Stimulated activated CD8-positive, alpha-beta memory T cell treated with anti-CD3 and anti-CD28 coated beads, Interleukin-15, amount 100 ng/mL, for 1 hour (primary cell): Measurements from ENCODE around the gene DGKE.

ENCODE experiments used
- DNase-seq: peaks from one replicate; pipeline ENCODE4 v3.0.0-alpha.2; 2020; ENCODE audit warnings: low read depth

Gene DGKE

DNA sequence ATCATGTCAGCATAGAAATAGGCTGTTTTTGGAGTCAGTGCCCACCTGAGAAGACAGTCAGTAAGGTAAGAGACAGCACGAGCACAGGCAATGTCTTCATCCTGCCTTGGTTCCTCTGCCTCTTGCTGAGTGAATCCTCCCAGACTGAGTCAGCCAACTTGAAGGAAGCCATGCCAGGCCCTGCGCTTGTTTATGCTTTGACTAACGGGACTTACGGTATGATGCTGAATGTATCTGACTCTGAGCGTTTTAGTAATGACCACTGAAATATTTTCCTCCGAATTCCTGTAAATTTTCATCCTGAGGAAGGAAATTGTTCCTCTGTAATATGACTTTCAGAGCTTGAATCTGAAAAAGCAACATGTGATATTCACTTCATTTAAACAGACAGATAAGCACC, 18.2 kb upstream of the DGKE start:
- DNase-seq, result no peak

DNA sequence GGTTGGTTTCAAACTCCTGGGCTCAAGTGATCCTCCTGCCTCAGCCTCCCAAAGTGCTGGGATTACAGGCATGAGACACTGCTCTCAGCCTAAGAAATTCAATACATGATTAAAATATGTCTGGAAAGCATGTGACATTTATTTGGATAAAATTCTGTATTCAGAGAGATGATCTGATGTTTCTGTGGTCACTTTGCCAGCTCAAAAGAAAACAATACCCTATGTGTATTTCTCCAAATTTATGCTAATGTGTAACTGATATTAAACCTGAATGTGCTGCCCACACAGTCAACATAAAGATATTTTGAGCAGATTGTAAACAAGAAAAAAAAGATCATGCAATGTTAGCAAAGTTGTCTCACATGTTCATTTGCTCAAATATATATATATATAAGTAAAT, 16.9 kb upstream of the DGKE start:
- DNase-seq, result no peak

DNA sequence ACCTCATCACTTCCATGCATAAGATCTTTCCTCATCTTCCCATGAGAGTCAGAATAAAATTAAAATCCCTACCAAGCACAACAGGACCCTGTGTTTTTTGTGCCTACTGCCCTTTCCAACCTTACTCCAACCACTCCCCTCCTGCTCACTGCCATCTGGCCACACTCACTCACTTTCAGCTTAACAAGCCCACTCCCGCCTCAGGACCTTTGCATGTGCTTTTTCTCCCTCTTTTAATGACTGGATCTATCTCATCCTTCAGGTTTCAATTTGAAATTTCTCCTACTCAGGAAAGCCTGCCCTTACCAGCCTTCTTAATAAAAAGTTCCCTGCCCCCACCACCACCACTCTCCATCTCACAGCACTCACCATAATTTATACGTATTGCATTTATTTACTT, 14.9 kb upstream of the DGKE start:
- no peak for DNase-seq

DNA sequence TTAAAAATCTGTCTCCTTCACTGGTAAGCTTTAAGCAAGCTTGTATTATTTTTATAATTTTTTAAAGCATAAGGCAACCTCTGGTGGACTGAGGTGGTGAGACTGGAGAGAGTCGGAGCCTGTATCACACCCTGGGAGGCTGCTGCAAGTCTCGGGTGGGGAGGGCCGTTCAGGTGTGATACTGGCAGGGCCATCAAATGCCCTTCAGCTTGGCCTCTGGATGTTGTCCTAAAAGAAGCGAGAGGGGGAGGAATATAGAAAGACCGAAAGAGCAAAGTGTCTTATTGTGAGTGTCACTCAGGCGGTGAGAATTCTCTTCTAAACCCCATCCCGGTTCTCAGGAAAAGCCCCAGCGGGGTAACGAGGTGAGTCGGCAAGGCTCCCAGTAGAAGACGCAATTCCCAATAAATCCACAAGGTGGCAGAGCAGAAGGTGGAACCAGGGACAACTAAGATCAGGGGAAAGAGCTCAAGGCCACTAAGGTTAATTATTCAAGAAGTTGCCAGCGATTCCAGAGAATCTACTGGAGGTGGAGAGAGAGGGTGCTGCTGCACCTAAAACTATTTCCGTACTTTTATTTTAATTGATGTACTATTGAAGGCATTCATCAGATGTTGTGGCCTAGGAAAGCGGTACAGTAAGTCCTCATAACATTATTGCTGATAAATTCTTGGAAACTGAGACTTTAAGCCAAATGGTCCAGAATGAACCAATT, 14.4 kb upstream of the DGKE start:
- DNase-seq, result peak; percentile 64

DNA sequence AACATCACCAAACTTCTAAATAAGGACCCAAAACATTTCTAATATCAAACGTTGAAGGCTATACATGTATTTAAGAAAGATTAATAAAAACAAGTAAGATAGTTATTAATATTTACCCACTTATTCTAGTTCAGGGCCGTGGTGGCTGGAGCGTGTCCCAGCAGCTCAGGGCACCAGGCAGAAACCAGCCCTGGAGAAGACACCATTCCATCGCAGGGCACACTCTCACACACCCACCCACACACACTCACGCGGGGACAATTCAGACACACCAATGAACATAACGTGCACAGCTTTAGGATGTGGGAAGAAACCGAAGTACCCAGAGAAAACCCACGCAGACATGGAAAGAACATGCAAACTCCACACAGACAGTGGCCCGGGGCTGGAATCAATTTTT, 13.7 kb upstream of the DGKE start:
- DNase-seq, result no peak

DNA sequence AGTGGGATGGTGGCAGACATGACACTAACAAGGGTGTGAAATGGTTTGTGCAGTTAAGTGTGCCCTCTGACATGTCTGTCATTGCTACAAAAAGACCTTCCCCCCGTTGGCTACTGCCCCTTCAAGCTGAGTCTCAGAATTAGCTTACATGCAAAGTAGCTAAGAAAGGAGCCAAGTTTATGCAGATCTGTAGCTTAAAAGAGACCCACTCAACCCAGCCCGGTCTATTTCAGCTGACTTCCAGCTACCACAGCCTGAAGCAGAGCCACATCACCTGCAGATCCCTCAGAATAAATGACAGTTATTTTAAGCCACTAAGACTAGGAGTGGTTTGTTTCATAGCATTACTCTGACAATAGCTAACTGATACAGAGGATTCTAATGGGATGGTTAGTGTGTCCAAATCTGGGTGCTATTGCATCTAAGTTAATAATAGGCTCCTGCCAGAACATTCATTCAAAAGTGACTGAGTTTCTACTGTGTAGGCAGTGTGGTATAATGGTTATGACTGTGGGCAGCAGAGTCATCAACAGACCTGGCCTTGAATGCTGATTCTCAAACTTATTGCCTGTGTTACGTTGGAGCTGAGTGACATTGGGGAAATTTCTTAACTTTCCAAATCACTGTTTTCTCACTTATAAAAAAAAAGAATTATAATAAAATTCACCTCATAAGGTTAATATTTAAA, 12.0 kb upstream of the DGKE start:
- DNase-seq, result no peak

DNA sequence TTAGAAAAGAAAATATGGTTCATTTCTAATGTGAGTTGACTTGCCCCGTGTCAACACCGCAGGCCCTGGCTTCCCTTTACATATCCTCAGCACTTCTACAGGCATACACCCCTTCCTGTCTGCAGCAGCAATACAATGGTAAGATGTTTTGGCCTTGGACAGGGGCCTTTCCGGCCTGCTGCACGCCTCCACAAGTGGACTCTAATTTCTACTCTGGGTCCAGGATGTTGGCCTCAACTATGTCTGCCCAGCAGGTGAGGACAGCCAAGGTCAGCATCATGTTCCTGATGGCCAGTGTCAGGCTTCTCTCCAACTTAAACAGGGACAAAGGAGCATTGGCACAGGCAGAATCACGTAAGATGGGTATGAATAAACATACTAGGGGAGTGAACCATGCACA, 11.2 kb upstream of the DGKE start:
- DNase-seq, result no peak

DNA sequence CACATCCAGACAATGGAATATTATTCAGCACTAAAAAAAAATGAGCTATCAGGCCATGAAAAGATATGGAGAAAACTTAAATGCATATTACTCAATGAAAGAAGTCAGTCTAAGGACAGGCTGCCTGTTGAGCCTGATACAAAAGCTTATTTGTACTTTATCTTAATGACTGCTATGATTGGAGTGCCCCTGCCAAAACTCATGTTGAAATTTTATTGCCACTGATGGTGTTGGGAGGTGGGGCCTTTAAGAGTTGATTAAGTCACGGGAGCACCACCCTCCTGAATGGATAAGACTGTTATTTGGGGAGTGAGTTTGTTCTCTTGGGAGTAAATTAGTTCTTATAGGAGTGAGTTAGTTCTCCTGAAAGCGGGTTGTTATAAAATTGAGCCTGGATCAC, 10.1 kb upstream of the DGKE start:
- DNase-seq, result no peak

DNA sequence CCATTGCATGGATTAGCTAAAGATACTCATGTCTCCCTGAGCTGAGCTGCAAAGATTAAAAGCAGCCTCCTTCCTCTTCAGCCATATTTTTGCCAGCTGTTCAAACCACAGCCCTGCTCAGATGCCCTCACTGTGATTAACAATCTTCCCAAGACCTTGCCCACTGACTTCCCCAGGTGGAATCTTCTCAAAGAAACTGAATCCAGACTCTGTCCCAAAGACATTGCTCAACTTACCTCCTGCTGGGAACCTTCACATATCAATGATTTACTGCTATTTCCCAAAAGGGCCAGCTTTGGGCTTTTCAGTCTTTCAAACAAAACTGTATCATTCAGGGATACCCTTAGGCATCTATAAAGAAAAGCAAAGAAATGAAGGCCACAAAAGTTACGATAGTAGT, 9.4 kb upstream of the DGKE start:
- DNase-seq, result no peak

DNA sequence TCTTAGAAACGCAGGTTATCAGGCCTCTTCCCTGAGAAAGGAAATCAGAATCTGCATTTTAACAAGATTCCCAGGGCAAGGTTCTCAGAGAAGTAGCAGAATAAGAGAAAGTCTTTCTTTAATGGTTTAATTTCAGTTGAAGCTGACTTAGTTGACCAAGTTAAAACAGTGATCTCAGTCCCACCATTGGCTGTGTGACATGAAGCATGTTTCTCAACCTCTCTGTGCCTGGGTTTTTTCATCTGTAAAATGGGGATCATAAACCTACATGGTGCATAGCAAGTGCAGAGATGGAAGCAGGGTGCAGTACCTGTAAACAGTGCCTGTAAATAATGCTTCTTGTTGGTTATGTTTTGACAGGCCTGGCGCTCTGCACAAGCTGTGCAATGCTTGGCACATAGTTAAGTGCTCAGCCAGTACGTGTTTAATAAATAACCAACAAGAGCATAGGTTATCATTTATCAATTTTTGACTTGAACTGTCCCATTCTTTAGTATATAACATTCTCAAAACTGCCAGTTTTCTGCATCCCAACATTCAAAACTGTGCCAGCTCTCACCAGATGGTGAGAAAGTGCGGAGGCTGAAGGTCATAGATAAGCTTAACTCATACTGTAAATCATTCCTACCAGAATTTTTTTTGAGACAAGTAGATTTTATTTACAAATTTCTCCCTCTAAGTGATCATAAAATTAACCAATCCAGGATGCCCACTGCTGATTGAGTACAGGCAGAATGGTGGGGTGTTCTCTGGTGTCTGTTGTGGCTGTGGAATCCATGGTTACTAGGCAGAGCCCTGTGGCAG, 7.1 kb upstream of the DGKE start:
- DNase-seq, result no peak

DNA sequence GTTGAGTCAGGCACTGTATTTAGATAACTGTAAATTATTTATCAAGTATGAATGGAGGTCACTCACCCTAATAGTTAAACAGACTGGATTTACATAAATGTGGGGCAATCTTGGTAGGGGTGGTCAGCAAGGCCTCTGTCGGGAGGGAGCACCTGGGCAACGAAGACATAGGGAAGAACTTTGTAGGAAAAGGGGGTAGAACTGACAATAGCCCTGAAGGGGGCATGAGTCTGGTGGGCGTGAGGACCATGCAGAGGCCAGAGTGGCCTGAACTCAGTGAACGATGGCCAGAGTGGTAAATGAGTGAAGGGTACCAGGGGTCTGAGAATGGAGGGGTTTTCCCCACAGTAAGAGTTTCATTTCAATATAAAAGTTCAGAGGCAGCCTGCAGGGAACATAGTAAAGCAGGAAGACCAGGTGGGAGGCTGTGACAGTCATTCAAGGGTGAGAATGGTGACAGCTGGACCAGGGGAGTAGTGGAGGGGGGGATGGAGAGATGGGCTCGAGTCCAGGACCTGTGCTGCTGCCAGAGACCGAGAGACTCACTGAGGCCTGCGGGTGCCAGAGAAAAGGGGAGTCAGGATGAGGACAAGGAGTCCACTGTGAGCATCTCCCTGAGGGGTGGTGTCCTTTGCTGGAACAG, 3.1 kb upstream of the DGKE start:
- DNase-seq, result no peak

DNA sequence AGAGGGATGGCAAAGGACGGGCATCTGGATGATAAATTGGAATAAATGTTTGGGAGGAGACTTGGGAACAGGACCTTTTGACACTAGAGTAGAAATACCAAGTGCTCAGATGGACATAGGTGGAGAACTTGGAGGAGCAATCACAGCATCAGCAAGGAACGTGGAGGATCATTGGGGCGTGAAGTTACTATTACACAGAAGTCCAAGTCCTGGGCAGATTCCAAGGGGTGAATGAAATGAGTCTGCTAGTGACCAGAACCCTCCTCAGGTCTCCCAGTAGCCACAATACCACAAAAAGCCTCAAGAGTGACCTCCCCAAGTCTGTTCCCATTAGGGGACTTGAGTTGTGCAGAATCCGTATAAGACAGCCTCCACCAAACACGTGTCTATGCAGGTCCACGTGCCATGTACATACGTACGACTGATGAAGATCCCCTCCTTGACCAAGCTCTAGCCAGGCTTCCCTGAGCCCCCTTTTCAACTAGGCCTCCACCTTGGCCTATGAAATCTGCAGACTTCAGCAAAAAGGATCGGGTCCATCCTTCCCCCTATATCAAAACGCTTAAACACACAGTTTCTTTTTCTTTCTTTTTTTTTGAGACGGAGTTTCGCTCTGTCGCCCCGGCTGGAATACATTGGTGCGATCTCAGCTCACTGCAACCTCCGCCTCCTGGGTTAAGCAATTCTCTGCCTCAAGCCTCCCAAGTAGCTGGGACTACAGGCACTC, 2.4 kb upstream of the DGKE start:
- no peak for DNase-seq

DNA sequence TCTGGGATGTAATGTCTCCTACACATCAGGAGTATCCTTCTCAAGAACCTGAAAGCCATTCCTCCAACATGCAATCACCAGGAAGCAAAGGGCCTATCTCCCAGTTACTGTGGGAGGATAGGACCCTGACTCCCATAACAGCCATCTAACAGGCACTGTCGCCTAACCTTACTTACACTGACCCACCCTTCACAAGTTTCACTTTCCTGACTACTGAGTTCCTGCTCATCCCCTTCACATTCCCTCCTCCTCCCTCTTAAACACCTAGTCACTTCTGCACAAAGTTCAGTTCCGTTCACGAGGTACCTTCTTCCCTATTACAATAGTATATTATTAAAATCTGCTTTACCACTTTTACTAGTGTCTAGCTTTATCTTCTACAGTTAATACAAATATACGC, 1.5 kb upstream of the DGKE start:
- no peak for DNase-seq

DNA sequence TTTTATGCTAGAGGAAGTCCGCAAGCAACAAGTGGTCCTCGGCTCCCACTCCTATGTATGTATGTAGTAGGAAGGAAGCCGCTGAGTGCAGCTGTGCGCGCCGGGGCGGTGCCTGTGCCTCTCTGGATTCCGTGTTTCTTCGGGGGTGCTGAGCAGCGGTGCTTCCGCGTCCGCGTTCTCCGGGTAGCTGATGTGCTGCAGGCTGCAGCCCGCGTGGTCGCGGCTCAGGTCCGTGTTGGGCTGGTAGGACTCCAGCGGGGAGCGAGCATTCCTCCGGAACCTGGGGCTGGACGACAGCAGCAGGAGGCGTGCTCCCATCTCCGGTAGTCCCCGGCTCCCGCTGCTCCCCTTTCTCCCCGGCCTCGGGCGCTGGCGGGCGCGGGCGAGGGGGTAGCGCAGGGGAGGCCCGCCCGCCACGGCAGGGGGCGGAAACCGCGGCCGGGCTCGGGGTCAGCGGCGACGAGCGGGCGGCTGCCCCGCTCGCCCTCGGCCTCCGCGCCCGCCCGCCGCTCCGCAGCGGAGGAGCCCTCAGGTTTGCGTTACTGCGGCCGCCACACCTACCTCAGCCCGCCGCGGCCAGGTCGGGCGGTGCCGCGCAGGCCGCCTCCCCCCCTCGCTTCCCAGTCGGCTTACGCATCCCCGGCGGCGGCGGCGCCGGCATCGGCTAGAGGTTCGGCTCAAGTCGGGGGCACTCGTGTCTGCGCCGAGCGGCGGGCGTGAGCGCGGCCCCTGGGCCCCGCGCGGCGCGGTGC, 718 bp upstream of the DGKE start:
- peak; percentile 43 for DNase-seq

DNA sequence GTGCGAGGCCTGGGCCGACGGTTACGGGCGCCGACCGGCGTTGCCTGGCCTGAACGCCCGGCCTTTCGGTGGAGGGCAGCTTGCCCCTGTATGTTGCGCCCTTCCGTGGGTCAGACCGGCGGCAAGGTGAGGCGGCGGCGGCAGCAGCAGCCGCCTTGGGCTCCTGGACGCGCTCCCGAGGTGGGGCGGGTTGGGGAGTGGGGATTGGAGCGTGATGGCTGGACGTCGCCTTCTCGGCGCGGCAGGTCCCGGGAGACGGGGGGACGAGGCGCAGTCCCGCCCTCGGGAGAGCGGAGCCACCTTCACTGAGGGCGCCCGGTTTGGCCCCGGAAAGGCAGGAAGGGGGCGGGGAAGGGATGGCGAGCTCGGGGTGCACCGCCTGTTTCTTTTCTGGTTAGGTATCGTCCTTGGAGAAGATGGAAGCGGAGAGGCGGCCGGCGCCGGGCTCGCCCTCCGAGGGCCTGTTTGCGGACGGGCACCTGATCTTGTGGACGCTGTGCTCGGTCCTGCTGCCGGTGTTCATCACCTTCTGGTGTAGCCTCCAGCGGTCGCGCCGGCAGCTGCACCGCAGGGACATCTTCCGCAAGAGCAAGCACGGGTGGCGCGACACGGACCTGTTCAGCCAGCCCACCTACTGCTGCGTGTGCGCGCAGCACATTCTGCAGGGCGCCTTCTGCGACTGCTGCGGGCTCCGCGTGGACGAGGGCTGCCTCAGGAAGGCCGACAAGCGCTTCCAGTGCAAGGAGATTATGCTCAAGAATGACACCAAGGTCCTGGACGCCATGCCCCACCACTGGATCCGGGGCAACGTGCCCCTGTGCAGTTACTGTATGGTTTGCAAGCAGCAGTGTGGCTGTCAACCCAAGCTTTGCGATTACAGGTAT, 671 bp downstream of the DGKE start:
- DNase-seq, result peak; percentile 30

DNA sequence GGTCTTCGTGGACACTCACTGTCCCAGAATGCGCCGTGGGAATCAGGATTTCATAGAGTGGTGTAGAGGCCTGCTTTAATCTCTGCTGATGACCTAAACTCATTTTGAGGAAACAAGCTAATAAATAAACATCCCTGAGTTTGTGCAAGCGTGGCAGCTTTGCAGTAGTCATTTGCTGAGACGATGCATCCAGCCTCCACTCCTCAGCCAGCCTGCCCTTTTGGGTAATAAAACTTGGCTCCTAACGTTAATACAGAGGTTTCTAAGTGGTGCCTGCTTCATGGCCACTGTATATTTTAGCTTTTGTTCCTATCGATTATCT, 1.3 kb downstream of the DGKE start:
- DNase-seq, result no peak

DNA sequence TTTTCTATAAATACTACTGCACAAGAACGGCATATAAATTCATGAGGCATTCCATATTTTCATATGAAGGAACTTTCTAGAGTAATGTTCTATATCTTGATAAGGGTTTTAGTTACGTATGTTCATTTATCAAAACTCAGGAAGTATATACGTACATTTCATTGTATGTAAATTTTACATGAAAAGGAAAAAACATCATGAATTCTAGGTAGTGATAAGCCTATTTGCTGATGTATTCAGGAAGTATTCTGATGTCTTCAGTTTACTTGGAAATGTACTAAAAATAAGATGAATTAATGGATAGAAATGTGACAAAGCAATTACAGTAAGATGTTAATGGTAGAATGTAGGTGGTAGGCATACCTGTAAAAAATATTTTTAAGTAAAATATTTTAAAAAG, 4.7 kb downstream of the DGKE start:
- DNase-seq, result no peak

DNA sequence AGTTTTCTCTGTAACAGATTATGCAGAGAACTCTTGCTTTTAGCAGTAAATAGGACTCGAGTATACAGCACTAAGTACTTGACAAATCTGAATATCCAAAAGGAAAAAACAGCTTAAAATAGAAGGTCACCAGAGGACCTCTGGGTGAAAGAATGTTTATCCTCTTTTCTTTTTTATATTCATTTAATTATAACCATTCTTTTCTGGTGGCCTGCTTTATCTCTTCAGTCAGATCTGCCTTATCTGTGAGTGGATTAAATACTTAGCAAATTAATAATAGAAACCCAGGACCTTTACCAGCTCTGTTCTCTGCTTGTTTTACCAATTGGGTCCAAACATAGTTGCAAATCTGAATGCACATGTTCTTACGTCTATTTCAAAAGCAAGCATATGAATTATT, 8.6 kb downstream of the DGKE start:
- DNase-seq, result no peak

DNA sequence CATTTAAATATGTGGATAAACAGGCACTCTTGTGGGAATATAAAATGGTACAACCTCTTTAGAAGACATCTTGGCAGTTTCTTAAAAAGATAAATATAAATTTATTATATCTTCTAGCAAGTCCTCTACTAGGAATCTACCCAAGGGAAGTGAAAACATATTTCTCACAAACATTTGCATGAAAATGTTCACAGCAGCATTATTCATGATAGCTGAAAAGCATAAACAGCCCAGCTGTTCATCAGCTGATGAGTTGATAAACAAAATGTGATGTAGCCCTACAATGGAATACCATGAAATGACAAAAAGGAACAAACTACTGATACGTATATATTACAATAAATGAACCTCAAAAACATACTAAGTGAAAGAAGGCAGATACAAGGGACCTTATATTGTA, 12.0 kb downstream of the DGKE start:
- DNase-seq, result no peak

DNA sequence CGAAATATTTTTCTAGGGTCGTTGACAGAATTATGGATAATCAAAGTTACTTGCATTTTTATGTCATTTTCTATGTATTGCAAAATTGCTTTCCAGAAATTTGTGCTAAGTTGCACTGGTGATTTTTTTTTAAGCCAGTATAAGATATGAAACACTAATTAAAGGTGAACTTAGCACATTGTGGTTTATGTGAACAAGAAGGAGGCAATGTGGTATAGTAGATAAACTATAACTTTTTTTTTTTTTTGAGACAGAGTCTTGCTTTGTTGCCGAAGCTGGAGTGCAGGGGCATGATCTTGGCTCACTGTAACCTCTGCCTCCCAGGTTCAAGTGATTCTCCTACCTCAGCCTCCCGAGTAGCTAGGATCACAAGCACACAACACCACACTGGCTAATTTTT, 13.2 kb downstream of the DGKE start:
- DNase-seq, result no peak

DNA sequence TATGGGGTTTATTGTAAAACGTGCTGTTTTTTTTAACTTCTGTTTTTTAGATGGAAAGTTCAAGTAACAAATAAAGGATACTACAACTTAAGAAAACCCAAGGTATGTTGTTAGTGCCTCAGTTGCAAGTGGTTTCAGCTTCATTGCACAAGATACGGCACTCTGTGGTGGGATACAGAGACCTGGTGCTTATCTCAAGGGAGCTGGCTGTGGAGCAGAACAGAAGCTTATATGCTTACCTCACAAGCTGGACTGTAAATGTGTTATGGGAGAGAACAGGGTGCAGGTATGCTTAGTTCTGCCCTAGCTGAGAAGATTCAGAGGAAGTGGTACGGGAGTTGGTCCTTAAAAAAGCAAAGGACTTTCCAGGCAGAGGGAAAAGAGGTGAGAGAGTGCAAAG, 15.2 kb downstream of the DGKE start:
- DNase-seq, result no peak
